ENCODE results near the gene TPX2.

The TPX2 gene

DNA sequence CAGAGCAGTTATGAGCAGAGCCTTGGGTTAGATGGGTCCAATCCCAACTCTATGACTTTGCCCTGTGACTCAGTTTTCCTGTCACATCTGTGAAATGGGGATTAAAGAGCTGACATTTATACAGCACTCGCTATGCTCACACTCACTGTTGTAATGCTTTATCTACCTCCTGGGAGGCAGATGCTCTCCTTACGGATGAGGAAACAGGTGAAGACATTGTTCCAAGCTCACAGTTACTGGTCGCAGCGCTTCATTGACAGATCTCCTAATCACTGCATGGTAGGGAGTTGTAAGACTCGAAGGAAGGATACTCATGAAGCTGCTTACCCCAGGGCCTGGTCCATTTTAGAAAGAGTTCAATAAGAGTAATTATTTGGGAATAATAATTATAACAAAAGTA lies 77.1 kb downstream of the TPX2 start (continued):
- TF ChIP-seq CSDC2 (CRISPR knock-in tag; IDR thresholded peaks at IDR 0.05) (no peak), TCF4 (CRISPR knock-in tag; IDR thresholded peaks at IDR 0.05; ENCODE audit: borderline replicate concordance) (no peak)
- TF ChIP-seq, protein P1, sequence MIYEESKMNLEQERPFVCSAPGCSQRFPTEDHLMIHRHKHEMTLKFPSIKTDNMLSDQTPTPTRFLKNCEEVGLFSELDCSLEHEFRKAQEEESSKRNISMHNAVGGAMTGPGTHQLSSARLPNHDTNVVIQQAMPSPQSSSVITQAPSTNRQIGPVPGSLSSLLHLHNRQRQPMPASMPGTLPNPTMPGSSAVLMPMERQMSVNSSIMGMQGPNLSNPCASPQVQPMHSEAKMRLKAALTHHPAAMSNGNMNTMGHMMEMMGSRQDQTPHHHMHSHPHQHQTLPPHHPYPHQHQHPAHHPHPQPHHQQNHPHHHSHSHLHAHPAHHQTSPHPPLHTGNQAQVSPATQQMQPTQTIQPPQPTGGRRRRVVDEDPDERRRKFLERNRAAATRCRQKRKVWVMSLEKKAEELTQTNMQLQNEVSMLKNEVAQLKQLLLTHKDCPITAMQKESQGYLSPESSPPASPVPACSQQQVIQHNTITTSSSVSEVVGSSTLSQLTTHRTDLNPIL (CRISPR knock-in tag; IDR thresholded peaks at IDR 0.05; ENCODE audit: low read depth), result no peak
- TF ChIP-seq, protein P2, sequence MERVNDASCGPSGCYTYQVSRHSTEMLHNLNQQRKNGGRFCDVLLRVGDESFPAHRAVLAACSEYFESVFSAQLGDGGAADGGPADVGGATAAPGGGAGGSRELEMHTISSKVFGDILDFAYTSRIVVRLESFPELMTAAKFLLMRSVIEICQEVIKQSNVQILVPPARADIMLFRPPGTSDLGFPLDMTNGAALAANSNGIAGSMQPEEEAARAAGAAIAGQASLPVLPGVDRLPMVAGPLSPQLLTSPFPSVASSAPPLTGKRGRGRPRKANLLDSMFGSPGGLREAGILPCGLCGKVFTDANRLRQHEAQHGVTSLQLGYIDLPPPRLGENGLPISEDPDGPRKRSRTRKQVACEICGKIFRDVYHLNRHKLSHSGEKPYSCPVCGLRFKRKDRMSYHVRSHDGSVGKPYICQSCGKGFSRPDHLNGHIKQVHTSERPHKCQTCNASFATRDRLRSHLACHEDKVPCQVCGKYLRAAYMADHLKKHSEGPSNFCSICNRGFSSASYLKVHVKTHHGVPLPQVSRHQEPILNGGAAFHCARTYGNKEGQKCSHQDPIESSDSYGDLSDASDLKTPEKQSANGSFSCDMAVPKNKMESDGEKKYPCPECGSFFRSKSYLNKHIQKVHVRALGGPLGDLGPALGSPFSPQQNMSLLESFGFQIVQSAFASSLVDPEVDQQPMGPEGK (CRISPR knock-in tag; IDR thresholded peaks at IDR 0.05; ENCODE audit: borderline replicate concordance), result no peak

DNA sequence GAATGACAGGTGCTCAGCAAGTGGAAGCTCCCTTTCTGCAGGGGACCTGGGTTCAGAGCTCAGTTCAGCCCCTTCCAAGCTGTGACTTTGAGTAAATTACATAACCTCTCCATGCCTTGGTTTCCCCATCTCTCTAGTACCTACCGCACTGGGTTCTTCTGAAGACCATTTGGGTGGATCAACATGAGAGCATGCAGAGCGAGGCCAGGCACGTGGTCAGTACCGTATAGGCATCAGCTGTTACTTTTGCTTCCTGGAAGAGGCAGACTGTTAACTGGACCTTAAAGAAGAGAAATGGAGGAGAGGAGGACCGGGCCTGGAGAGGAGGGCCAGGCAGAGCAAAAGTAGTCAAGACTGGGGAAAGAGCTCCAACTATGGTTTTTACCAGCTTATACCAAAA lies 78.4 kb downstream of the TPX2 start:
- no peak for ATAC-seq
- no peak for TF ChIP-seq BACH2 (CRISPR knock-in tag; IDR thresholded peaks at IDR 0.05; ENCODE audit: borderline replicate concordance)
- TF ChIP-seq, protein P3, sequence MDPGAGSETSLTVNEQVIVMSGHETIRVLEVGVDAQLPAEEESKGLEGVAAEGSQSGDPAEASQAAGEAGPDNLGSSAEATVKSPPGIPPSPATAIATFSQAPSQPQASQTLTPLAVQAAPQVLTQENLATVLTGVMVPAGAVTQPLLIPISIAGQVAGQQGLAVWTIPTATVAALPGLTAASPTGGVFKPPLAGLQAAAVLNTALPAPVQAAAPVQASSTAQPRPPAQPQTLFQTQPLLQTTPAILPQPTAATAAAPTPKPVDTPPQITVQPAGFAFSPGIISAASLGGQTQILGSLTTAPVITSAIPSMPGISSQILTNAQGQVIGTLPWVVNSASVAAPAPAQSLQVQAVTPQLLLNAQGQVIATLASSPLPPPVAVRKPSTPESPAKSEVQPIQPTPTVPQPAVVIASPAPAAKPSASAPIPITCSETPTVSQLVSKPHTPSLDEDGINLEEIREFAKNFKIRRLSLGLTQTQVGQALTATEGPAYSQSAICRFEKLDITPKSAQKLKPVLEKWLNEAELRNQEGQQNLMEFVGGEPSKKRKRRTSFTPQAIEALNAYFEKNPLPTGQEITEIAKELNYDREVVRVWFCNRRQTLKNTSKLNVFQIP (CRISPR knock-in tag; IDR thresholded peaks at IDR 0.05; ENCODE audit: borderline replicate concordance, low read depth), result no peak
- TF ChIP-seq ZNF565 (CRISPR knock-in tag; conservative IDR thresholded peaks at IDR 0.05; ENCODE audit: low read depth), result no peak
- TF ChIP-seq, protein P4, sequence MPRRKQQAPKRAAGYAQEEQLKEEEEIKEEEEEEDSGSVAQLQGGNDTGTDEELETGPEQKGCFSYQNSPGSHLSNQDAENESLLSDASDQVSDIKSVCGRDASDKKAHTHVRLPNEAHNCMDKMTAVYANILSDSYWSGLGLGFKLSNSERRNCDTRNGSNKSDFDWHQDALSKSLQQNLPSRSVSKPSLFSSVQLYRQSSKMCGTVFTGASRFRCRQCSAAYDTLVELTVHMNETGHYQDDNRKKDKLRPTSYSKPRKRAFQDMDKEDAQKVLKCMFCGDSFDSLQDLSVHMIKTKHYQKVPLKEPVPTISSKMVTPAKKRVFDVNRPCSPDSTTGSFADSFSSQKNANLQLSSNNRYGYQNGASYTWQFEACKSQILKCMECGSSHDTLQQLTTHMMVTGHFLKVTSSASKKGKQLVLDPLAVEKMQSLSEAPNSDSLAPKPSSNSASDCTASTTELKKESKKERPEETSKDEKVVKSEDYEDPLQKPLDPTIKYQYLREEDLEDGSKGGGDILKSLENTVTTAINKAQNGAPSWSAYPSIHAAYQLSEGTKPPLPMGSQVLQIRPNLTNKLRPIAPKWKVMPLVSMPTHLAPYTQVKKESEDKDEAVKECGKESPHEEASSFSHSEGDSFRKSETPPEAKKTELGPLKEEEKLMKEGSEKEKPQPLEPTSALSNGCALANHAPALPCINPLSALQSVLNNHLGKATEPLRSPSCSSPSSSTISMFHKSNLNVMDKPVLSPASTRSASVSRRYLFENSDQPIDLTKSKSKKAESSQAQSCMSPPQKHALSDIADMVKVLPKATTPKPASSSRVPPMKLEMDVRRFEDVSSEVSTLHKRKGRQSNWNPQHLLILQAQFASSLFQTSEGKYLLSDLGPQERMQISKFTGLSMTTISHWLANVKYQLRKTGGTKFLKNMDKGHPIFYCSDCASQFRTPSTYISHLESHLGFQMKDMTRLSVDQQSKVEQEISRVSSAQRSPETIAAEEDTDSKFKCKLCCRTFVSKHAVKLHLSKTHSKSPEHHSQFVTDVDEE (CRISPR knock-in tag; IDR thresholded peaks at IDR 0.05), result no peak
- TF ChIP-seq, protein P5, sequence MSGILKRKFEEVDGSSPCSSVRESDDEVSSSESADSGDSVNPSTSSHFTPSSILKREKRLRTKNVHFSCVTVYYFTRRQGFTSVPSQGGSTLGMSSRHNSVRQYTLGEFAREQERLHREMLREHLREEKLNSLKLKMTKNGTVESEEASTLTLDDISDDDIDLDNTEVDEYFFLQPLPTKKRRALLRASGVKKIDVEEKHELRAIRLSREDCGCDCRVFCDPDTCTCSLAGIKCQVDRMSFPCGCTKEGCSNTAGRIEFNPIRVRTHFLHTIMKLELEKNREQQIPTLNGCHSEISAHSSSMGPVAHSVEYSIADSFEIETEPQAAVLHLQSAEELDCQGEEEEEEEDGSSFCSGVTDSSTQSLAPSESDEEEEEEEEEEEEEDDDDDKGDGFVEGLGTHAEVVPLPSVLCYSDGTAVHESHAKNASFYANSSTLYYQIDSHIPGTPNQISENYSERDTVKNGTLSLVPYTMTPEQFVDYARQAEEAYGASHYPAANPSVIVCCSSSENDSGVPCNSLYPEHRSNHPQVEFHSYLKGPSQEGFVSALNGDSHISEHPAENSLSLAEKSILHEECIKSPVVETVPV (CRISPR knock-in tag; IDR thresholded peaks at IDR 0.05), result no peak
- TF ChIP-seq ZC3H10 (CRISPR knock-in tag; IDR thresholded peaks at IDR 0.05), result no peak
- no peak for TF ChIP-seq OSR1 (CRISPR knock-in tag; IDR thresholded peaks at IDR 0.05)
- no peak for TF ChIP-seq TCF4 (CRISPR knock-in tag; IDR thresholded peaks at IDR 0.05; ENCODE audit: borderline replicate concordance)
- no peak for TF ChIP-seq ARNTL (CRISPR knock-in tag; IDR thresholded peaks at IDR 0.05; ENCODE audit: borderline replicate concordance, low read depth)
- no peak for TF ChIP-seq ISL1 (CRISPR knock-in tag; IDR thresholded peaks at IDR 0.05)
- TF ChIP-seq ZNF70 (CRISPR knock-in tag; IDR thresholded peaks at IDR 0.05), result no peak

DNA sequence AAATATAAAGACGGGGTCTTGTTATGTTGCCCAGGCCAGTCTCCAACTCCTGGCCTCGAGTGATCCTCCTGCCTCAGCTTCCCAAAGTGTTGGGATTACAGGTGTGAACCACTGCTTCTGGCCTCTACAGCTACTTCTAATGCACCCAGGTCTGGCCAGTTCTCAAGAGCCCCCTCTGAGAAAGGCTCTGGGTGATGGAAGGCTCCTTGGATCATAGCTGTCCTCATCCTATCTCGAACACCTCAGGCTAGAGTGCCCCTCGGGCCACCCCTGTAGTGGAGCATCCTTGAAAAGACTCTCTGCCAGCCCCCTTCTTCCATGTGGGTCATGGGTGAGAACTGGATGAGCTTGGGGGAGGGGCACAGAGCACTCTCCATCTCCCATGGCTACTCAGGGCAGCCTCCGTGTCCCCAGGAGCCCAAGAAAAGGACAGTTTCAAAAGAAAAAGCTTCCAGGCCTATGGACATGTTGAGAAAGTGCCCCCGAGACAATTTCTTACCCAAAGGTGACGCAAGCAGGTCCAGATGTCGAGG lies 79.4 kb downstream of the TPX2 start:
- TF ChIP-seq ZNF565 (CRISPR knock-in tag; conservative IDR thresholded peaks at IDR 0.05; ENCODE audit: low read depth) (no peak), ZNF8 (CRISPR knock-in tag; IDR thresholded peaks at IDR 0.05) (no peak), SNAI2 (CRISPR knock-in tag; IDR thresholded peaks at IDR 0.05) (no peak), TCF4 (CRISPR knock-in tag; IDR thresholded peaks at IDR 0.05; ENCODE audit: borderline replicate concordance) (no peak), ZNF70 (CRISPR knock-in tag; IDR thresholded peaks at IDR 0.05) (no peak), CSDC2 (CRISPR knock-in tag; IDR thresholded peaks at IDR 0.05) (no peak), RARB (CRISPR knock-in tag; IDR thresholded peaks at IDR 0.05) (no peak), GLIS3 (CRISPR knock-in tag; IDR thresholded peaks at IDR 0.05) (no peak)
- TF ChIP-seq, protein P3 (CRISPR knock-in tag; IDR thresholded peaks at IDR 0.05; ENCODE audit: borderline replicate concordance, low read depth), result no peak
- TF ChIP-seq, protein P4 (CRISPR knock-in tag; IDR thresholded peaks at IDR 0.05), result no peak
- no peak for ATAC-seq
